ENCODE data around the gene AP5S1. TPM values are rescaled to one million over a fixed set of nuclear protein-coding genes. Genes with fewer than 3 reads are reported as not detected.

The AP5S1 gene
- polyA plus RNA-seq, 1 experiment, result 7.8 TPM

- no peak for DNase-seq (ENCODE audit: low read depth, low spot score)
- ChIA-PET POLR2A (interaction anchor here (0.6 to 1.2 kb wide), 3 partner anchors 8 to 12 kb away, joined by 3 to 4 read pairs (median 4); no protein-coding TSS in a partner anchor), CTCF (interaction anchor here (2.4 kb wide), 1 partner anchor 12 kb away, joined by 7 read pairs; no protein-coding TSS in a partner anchor)
- no peaks in the 10 kb centered on the region for H3K27me3 ChIP-seq (ENCODE audit: control insufficient read depth, insufficient read depth, low read length)
- H3K27ac ChIP-seq (ENCODE audit: low read depth, low read length), result no peak overlapping the region
- no peaks in the 10 kb centered on the region for H3K9me3 ChIP-seq (ENCODE audit: control insufficient read depth, insufficient read depth, low read length)
- TF ChIP-seq CTCF (IDR thresholded peaks at IDR 0.05; ENCODE audit: low read depth, low read length), result no peak
- no peak overlapping the region for H3K4me3 ChIP-seq (ENCODE audit: low read depth, low read length)
These were observed 47.5 kb downstream of the AP5S1 start for GRCh38 chr20:3867802-3868201.

DNA sequence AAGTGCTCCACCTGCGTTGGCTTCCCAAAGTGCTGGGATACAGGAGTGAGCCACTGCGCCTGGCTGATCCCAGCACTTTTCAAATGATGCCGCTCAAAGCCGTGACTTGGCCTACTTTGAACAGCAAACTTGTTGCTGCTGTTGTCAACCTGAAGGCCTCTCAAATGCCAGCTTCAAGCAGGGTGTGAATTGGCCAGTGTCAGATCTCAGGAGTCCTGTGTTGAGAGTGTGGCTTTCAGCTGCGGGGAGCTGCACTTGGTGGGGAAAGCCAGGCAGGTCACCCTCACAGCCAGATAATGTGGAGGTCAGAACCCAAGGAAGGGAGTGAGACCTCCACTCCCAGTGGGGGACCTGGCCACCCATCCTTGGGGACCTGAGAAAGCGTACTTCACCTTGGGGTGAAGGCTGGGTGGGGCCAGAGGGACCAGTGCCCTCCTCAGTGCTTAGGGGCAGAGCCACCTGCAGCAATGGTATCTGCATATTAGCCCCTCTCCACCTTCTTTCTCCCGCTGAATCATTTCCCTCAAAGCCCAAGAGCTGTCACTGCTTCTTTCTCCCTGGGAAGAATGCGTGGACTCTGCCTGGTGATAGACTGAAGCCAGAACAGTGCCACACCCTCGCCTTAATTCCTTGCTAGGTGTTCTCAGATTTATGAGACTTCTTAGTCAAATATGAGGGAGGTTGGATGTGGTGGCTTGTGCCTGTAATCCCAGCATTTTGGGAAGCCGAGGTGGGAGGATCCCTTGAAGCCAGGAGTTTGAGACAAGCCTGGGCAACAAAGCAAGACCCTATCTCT is 49.7 kb downstream of the AP5S1 start:
- no peak overlapping the region for H3K4me3 ChIP-seq (ENCODE audit: low read depth, low read length)
- DNase-seq (ENCODE audit: low read depth, low spot score), result no peak
- H3K27me3 ChIP-seq (ENCODE audit: control insufficient read depth, insufficient read depth, low read length), result no peaks in the 10 kb centered on the region
- H3K27ac ChIP-seq (ENCODE audit: low read depth, low read length), result no peak overlapping the region
- ChIA-PET POLR2A (no interaction called here), CTCF (no interaction called here)
- no peaks in the 10 kb centered on the region; the same call in 1 of the 2 replicates for H3K9me3 ChIP-seq (ENCODE audit: control insufficient read depth, insufficient read depth, low read length)
- no peak for TF ChIP-seq CTCF (IDR thresholded peaks at IDR 0.05; ENCODE audit: low read depth, low read length)

DNA sequence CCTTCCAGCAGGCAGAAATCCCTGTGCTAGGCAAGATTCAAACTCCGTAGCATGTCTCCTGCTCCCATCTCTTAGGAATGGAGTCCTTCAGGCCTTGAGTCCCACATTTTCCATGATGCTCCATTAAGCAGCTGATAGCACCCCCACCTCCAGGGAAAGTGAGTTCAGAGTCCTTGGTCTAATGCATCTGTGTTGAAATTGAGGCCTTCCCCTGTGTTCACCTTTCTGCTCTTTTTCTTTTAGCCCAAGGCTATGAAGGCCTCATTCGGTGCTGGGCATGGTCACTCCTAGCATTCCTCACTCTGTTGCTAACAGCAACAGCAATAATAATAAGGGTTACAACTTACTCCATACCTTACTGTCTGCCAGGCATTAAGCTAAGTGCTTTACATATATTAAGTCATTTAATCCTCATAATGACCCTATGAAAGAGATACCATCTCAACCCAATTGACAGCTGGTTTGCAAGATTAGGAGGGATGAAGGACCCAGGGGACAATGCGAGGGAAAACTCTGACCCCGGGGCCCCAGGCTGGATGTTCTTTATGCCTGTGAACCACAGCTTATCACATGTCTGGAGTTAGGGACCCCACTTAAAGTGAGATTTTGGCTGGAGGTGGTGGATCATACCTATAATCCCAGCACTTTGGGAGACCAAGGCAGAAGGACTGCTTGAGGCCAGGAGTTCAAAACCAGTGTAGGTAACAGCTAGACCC is 51.4 kb downstream of the AP5S1 start:
- H3K27me3 ChIP-seq (ENCODE audit: control insufficient read depth, insufficient read depth, low read length), result no peaks in the 10 kb centered on the region
- no peak overlapping the region for H3K4me3 ChIP-seq (ENCODE audit: low read depth, low read length)
- H3K27ac ChIP-seq (ENCODE audit: low read depth, low read length), result no peak overlapping the region
- H3K9me3 ChIP-seq (ENCODE audit: control insufficient read depth, insufficient read depth, low read length), result no peaks in the 10 kb centered on the region; the same call in 1 of the 2 replicates
- DNase-seq (ENCODE audit: low read depth, low spot score), result no peak
- CTCF ChIA-PET, result no interaction called here
- TF ChIP-seq CTCF (IDR thresholded peaks at IDR 0.05; ENCODE audit: low read depth, low read length), result no peak
- POLR2A ChIA-PET, result no interaction called here

GRCh38 chr20:3873507-3873906 is 53.2 kb downstream of the AP5S1 start:
- no peaks in the 10 kb centered on the region for H3K27me3 ChIP-seq (ENCODE audit: control insufficient read depth, insufficient read depth, low read length)
- H3K9me3 ChIP-seq (ENCODE audit: control insufficient read depth, insufficient read depth, low read length), result no peaks in the 10 kb centered on the region; the same call in 1 of the 2 replicates
- no peak overlapping the region for H3K27ac ChIP-seq (ENCODE audit: low read depth, low read length)
- no peak for DNase-seq (ENCODE audit: low read depth, low spot score)
- no peak for TF ChIP-seq CTCF (IDR thresholded peaks at IDR 0.05; ENCODE audit: low read depth, low read length)
- CTCF ChIA-PET, result no interaction called here
- POLR2A ChIA-PET, result no interaction called here
- H3K4me3 ChIP-seq (ENCODE audit: low read depth, low read length), result no peak overlapping the region

Data from AG04450 (cell line).